ENCODE measurements around the gene SEC14L5. TPM values are rescaled to one million over a fixed set of nuclear protein-coding genes. Genes with fewer than 3 reads are reported as not detected.

SEC14L5 gene
- total and polyA plus RNA-seq, 2 donors (not counting 3 experiments of a cell fraction or from before 2014, with no cell fraction given) = not detected

DNA sequence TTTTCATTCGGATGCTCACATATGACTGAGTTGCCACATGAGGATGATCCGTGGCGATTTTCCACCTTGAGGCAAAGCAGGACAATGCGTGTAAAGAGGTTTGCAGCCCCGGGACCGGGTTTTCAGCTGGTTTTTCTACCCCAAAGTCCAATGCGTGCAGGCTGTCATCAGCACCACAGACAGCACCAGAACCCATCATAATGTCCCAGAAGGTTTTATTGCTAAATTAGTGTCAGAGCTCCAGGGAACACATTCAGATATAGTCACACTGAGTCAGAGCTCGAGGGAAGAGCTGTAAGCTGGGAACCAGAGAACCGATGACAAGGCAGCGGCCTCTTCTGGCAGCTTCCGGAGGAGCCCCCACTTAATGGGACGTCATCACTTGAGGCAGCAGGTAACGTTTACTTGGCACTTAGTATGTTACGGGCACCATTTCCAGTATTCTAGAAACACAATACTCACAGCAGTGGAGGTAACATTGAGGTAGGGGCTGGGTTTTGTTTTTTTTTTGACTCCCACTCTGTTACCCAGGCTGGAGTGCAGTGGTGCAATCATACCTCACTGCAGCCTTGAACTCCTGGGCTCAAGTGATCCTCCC lies 84.5 kb downstream of the SEC14L5 start:
- CTCF ChIA-PET = no interaction called here
- no peaks in the 10 kb centered on the region for H3K36me3 ChIP-seq (ENCODE audit: control insufficient read depth in 2 of 2, extremely low read depth in 1 of 2, insufficient read depth in 2 of 2, low read length in 2 of 2)
- no peak for TF ChIP-seq MYC (IDR thresholded peaks at IDR 0.05; ENCODE audit: low read depth, low read length)
- no peak for TF ChIP-seq EZH2 (IDR thresholded peaks at IDR 0.05; ENCODE audit: borderline replicate concordance, low read depth, low read length, severe bottlenecking)
- no peak for TF ChIP-seq GATA2 (IDR thresholded peaks at IDR 0.05; ENCODE audit: insufficient read depth, insufficient read length, low read depth, low read length)
- TF ChIP-seq CTCF (IDR thresholded peaks at IDR 0.05; ENCODE audit: extremely low read depth in 1 of 2, insufficient read depth in 1 of 2, low read depth in 1 of 2, low read length in 2 of 2) = no peak
- TF ChIP-seq, protein P1, sequence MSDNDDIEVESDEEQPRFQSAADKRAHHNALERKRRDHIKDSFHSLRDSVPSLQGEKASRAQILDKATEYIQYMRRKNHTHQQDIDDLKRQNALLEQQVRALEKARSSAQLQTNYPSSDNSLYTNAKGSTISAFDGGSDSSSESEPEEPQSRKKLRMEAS (IDR thresholded peaks at IDR 0.05; ENCODE audit: insufficient read depth, insufficient read length) = no peak
- TF ChIP-seq POLR2A (IDR thresholded peaks at IDR 0.05; ENCODE audit: low read depth, low read length) = no peak
- no peak for TF ChIP-seq JUN (IDR thresholded peaks at IDR 0.05; ENCODE audit: borderline replicate concordance, insufficient read depth, insufficient read length, low read depth)
- TF ChIP-seq FOS (IDR thresholded peaks at IDR 0.05; ENCODE audit: borderline replicate concordance, insufficient read depth, low read length) = no peak
- TF ChIP-seq POLR2AphosphoS5 (IDR thresholded peaks at IDR 0.05; ENCODE audit: insufficient read depth, low read depth, low read length) = no peak
- POLR2A ChIA-PET = no interaction called here
- H3K9me1 ChIP-seq (replicated peaks; ENCODE audit: control insufficient read depth, extremely low read depth, insufficient read depth, low read length) = no peaks in the 10 kb centered on the region
- H4K20me1 ChIP-seq (replicated peaks; ENCODE audit: control insufficient read depth, extremely low read depth, insufficient read depth, low read length) = no peaks in the 10 kb centered on the region
- FAIRE-seq (no peak), DNase-seq (ENCODE audit: low read depth, low spot score) (no peak)
- H3K4me3 ChIP-seq (replicated peaks in 1 of 3; ENCODE audit: insufficient read depth in 1 of 3, low read depth in 1 of 3, low read length in 3 of 3) = no peak overlapping the region
- dilution Hi-C loops (cut with MboI; ENCODE audit: extremely low pct_ligation_motif_present, low sequenced_read_pairs) = no loop called here
- H3K4me1 ChIP-seq (ENCODE audit: control insufficient read depth, extremely low read depth, insufficient read depth, low read length) = no peaks in the 10 kb centered on the region
- no TSS peak for BruUV-seq (replicated peaks)
- no peak overlapping the region for H2AFZ ChIP-seq (ENCODE audit: low read depth, low read length)
- H3K9ac ChIP-seq (replicated peaks; ENCODE audit: extremely low read depth, insufficient read depth, low read length) = no peak overlapping the region
- no peaks in the 10 kb centered on the region for H3K79me2 ChIP-seq (ENCODE audit: control insufficient read depth, insufficient read depth, low read length)
- intact Hi-C loops (cut with micrococcal nuclease) = no loop called here
- H3K9me3 ChIP-seq (replicated peaks; ENCODE audit: control insufficient read depth, insufficient read depth, low read length) = no peaks in the 10 kb centered on the region
- peaks cover 1 to 2% of the 10 kb centered on the region in 2 experiments for H3K27me3 ChIP-seq (ENCODE audit: control insufficient read depth in 2 of 2, insufficient read depth in 2 of 2, low read length in 2 of 2)
- no peak overlapping the region for H3K4me2 ChIP-seq (ENCODE audit: insufficient read depth, low read length)
- H3K27ac ChIP-seq (ENCODE audit: insufficient read depth, low read depth, low read length) = no peak overlapping the region

Data from endothelial cell of umbilical vein (primary cell).